Neural progenitor cell (in vitro differentiated cells): Measurements from ENCODE around the gene MBP. TPM values are rescaled to one million over a fixed set of nuclear protein-coding genes. Genes with fewer than 3 reads are reported as not detected.

Source experiments
- DNase-seq: peaks from one replicate; pipeline ENCODE4 v3.0.0-alpha.2; 2016; ENCODE audit warnings: low spot score
- H2AFZ ChIP-seq: fragments of 200-600 bp; sonication (generic); replicated peaks from 2 replicates; pipeline ENCODE4 v1.6.1; 2016; ENCODE audit warnings: antibody characterized with exemption
- H3F3A ChIP-seq: fragments of 200-600 bp; sonication (generic); 2 replicates; pipeline ENCODE4 v1.6.1; 2016; ENCODE audit warnings: antibody characterized with exemption, low read depth
- H3K27ac ChIP-seq: fragments of 200-600 bp; sonication (generic); 2 replicates; pipeline ENCODE4 v1.5.1; 2016; ENCODE audit warnings: mild to moderate bottlenecking
- H3K27me3 ChIP-seq: fragments of 200-600 bp; sonication (generic); 2 replicates; pipeline ENCODE4 v1.6.1; 2016; ENCODE audit warnings: mild to moderate bottlenecking, moderate library complexity
- H3K36me3 ChIP-seq: fragments of 200-600 bp; sonication (generic); 2 replicates; pipeline ENCODE4 v1.5.1; 2016
- H3K4me1 ChIP-seq: fragments of 200-600 bp; sonication (generic); 2 replicates; pipeline ENCODE4 v1.6.1; 2016; ENCODE audit warnings: mixed run types
- H3K4me2 ChIP-seq: fragments of 200-600 bp; sonication (generic); 2 replicates; pipeline ENCODE4 v1.6.1; 2016
- H3K4me3 ChIP-seq: fragments of 200-600 bp; sonication (generic); 2 replicates; pipeline ENCODE4 v1.5.1; 2016
- H3K79me2 ChIP-seq: fragments of 200-600 bp; sonication (generic); 2 replicates; pipeline ENCODE4 v1.6.1; 2016; ENCODE audit warnings: low read depth
- H3K9ac ChIP-seq: fragments of 200-600 bp; sonication (generic); 2 replicates; pipeline ENCODE4 v1.6.1; 2016
- H3K9me3 ChIP-seq: fragments of 200-600 bp; sonication (generic); 2 replicates; pipeline ENCODE4 v1.5.1; 2016; ENCODE audit warnings: low read depth
- H4K20me1 ChIP-seq: fragments of 200-600 bp; sonication (generic); 2 replicates; pipeline ENCODE4 v1.6.1; 2016; ENCODE audit warnings: low read depth
- H3K27ac Mint-ChIP-seq: 3 replicates; pipeline ENCODE4 v1.8.0; 2021; ENCODE audit warnings: mixed read lengths
- H3K27me3 Mint-ChIP-seq: 2 replicates; pipeline ENCODE4 v1.8.0; 2022; ENCODE audit warnings: low read depth, mild to moderate bottlenecking, inconsistent platforms, moderate library complexity, mixed read lengths; ENCODE audit not compliant: insufficient read depth
- H3K36me3 Mint-ChIP-seq: 3 replicates; pipeline ENCODE4 v1.8.0; 2021; ENCODE audit warnings: mixed read lengths
- H3K4me1 Mint-ChIP-seq: 3 replicates; pipeline ENCODE4 v1.8.0; 2021; ENCODE audit warnings: mixed read lengths
- H3K4me3 Mint-ChIP-seq: 3 replicates; pipeline ENCODE4 v1.8.0; 2021; ENCODE audit warnings: mild to moderate bottlenecking, moderate library complexity, mixed read lengths
- H3K9me3 Mint-ChIP-seq: 3 replicates; pipeline ENCODE4 v1.8.0; 2020; ENCODE audit warnings: mixed read lengths
- EZH2 ChIP-seq: fragments of 200-600 bp; sonication (generic); IDR thresholded peaks from 2 replicates; pipeline ENCODE4 v1.6.1; 2017; ENCODE audit warnings: antibody characterized with exemption, mild to moderate bottlenecking, moderate library complexity
- EZH2phosphoT487 ChIP-seq: fragments of 200-600 bp; sonication (generic); IDR thresholded peaks from 2 replicates; pipeline ENCODE4 v1.6.1; 2017; ENCODE audit warnings: antibody characterized with exemption
- total RNA-seq: library from RNA; depleted of rRNA; stranded (reverse); fragments of >200 nt; gene quantifications from 2 replicates; pipeline ENCODE4 v1.2.3, GENCODE V29; 2015; ENCODE audit warnings: low replicate concordance
- TF ChIP-seq, protein P1 (sequence below): fragments of 200-600 bp; sonication (generic); IDR thresholded peaks from 2 replicates; pipeline ENCODE4 v1.5.1; 2017; ENCODE audit warnings: antibody characterized with exemption, mild to moderate bottlenecking

MBP gene
- total RNA-seq, 1 donor from 2014 or later = 0.64 TPM

DNA sequence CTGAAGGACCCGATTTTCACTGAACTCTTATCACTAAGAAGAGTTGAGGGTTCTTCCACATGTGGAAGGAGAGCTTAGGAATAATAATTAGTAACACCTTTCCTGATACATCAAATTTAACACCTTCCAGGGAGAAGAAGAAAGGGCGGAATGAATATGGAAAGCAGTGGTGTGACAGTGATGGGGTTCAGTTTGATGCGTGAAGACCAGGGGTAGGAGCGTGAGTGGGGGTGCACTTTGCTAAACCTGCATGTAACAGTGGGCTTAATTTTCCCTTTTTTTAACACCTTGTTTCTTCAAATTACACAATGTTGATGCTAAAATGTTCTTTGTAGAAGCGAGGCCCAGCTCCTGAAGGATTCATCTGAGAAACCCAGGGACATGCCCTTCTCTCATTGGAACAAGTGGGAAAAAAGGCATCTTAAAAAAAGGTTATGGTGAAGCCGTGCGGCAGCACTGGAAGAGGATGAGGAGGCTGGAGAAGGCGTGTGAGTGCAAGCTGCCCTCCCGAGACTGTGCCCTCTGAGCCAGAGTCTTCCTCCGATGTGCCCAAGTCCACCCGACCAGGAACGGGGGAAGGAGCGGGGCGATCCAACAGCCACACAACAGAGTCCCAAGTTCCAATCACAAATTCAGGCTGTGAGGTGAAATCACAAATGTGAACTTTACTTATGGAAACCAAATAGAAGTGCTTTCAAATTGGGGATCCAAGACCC, 80.8 kb downstream of the MBP start:
- Histone ChIP-seq H2AFZ (no peak overlapping the region), H3K4me1 (peaks cover 22% of the 10 kb centered on the region), H3K27ac (no peak overlapping the region), H3K9ac (no peak overlapping the region), H4K20me1 (no peaks in the 10 kb centered on the region), H3K9me3 (no peaks in the 10 kb centered on the region), H3K79me2 (no peaks in the 10 kb centered on the region), H3K36me3 (no peaks in the 10 kb centered on the region), H3K27me3 (peaks cover 26% of the 10 kb centered on the region), H3F3A (peaks cover 13% of the 10 kb centered on the region), H3K4me2 (no peak overlapping the region), H3K4me3 (no peak overlapping the region)
- Mint-ChIP-seq H3K27ac (peak overlapping the region; percentile 46), H3K4me1 (peaks cover 32% of the 10 kb centered on the region), H3K4me3 (no peak overlapping the region), H3K36me3 (no peaks in the 10 kb centered on the region), H3K9me3 (no peaks in the 10 kb centered on the region), H3K27me3 (peaks cover 7% of the 10 kb centered on the region)
- TF ChIP-seq EZH2 (no peak), EZH2phosphoT487 (no peak)
- TF ChIP-seq, protein P1, sequence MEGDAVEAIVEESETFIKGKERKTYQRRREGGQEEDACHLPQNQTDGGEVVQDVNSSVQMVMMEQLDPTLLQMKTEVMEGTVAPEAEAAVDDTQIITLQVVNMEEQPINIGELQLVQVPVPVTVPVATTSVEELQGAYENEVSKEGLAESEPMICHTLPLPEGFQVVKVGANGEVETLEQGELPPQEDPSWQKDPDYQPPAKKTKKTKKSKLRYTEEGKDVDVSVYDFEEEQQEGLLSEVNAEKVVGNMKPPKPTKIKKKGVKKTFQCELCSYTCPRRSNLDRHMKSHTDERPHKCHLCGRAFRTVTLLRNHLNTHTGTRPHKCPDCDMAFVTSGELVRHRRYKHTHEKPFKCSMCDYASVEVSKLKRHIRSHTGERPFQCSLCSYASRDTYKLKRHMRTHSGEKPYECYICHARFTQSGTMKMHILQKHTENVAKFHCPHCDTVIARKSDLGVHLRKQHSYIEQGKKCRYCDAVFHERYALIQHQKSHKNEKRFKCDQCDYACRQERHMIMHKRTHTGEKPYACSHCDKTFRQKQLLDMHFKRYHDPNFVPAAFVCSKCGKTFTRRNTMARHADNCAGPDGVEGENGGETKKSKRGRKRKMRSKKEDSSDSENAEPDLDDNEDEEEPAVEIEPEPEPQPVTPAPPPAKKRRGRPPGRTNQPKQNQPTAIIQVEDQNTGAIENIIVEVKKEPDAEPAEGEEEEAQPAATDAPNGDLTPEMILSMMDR = no peak
- no peak for DNase-seq

DNA sequence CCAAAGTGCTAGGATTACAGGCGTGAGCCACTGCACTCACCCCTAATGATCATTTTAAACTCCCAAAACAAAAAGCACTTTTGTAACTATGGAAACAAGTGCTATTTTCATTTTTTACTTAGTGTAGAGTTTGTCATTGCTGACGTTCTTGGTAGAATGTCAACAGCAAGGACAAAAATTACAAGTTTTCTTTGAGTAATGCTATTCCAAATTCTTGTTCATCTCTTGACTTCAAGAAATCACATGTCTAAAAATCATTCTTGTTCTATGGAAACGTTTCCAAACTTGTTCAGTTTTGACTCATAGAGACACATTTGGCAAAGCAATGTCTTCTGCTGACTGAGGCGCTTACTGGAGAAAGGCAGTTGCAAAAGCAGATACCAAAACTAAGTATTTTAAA, 82.6 kb downstream of the MBP start:
- Mint-ChIP-seq H3K27me3 (peaks cover 5% of the 10 kb centered on the region), H3K27ac (no peak overlapping the region), H3K36me3 (no peaks in the 10 kb centered on the region), H3K4me3 (no peak overlapping the region), H3K4me1 (peaks cover 14% of the 10 kb centered on the region), H3K9me3 (no peaks in the 10 kb centered on the region)
- no peak for DNase-seq
- H3K27ac ChIP-seq = no peak overlapping the region
- no peaks in the 10 kb centered on the region for H4K20me1 ChIP-seq
- TF ChIP-seq, protein P1 = no peak
- TF ChIP-seq EZH2phosphoT487 (no peak), EZH2 (no peak)
- H3K27me3 ChIP-seq = peaks cover 9% of the 10 kb centered on the region
- no peaks in the 10 kb centered on the region for H3K9me3 ChIP-seq
- no peak overlapping the region for H3K9ac ChIP-seq
- no peaks in the 10 kb centered on the region for H3K36me3 ChIP-seq
- H3K4me1 ChIP-seq = peaks cover 14% of the 10 kb centered on the region
- H3K79me2 ChIP-seq = no peaks in the 10 kb centered on the region
- no peak overlapping the region for H2AFZ ChIP-seq
- no peak overlapping the region for H3K4me3 ChIP-seq
- no peaks in the 10 kb centered on the region for H3F3A ChIP-seq
- H3K4me2 ChIP-seq = no peak overlapping the region

DNA sequence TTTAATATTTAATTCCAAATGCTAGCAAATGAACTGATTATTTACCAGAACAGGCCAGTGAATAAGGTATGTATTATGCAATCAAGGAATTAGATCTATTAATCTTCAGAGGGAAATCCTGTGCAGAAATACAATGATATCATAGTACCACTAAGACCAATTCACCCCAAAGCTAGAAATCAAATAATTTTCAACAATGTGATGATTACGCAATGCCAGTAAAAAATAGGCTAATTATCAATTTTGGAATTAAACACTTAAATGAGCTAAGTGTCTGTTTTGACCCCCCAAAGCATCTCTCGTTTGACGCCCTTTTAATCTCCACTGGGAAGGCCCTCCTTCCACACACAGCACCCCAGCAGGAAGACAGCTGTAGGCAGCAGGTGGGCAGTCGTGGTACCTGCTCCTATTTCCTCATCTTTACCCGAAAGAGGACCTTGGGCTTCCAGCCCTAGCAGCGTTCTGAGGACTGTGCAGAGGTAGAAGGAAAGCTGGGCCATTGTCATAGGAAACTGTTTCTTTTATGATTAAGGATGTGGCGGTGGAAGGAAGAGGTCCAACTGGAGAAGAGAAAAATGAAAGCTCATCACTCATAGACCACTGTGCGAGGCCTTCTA, 84.7 kb downstream of the MBP start:
- no peak overlapping the region for H3K27ac Mint-ChIP-seq
- peaks cover 13% of the 10 kb centered on the region for H3K4me1 Mint-ChIP-seq
- H3K36me3 Mint-ChIP-seq = no peaks in the 10 kb centered on the region

More for the DNA sequence above, 84.7 kb downstream of the MBP start:
- no peaks in the 10 kb centered on the region for H3K27me3 Mint-ChIP-seq
- H3F3A ChIP-seq = no peaks in the 10 kb centered on the region
- no peak overlapping the region for H3K4me2 ChIP-seq
- no peaks in the 10 kb centered on the region for H3K27me3 ChIP-seq
- no peaks in the 10 kb centered on the region for H3K79me2 ChIP-seq
- no peak overlapping the region for H3K27ac ChIP-seq
- TF ChIP-seq, protein P1 = no peak
- TF ChIP-seq EZH2phosphoT487 (no peak), EZH2 (no peak)
- no peak overlapping the region for H3K9ac ChIP-seq
- no peaks in the 10 kb centered on the region for H3K9me3 ChIP-seq
- no peak overlapping the region for H2AFZ ChIP-seq
- H4K20me1 ChIP-seq = no peaks in the 10 kb centered on the region
- H3K9me3 Mint-ChIP-seq = no peaks in the 10 kb centered on the region
- H3K4me3 ChIP-seq = no peak overlapping the region
- no peaks in the 10 kb centered on the region for H3K36me3 ChIP-seq
- H3K4me1 ChIP-seq = peaks cover 14% of the 10 kb centered on the region
- no peak overlapping the region for H3K4me3 Mint-ChIP-seq
- DNase-seq = no peak
